Astrocyte of the cerebellum (primary cell): ENCODE data around the gene C2CD2.

Experiments
- DNase-seq: peaks from one replicate; pipeline ENCODE4 v3.0.0-alpha.2; 2011; ENCODE audit warnings: low read depth
- H3K4me3 ChIP-seq: 2 replicates; pipeline ENCODE4 v1.5.1; 2011; ENCODE audit warnings: mild to moderate bottlenecking, low read depth, low read length, moderate library complexity
- in situ Hi-C: cut with HindIII; loops from 2 replicates; pipeline ENCODE4 v1.10.0; 2017; ENCODE audit warnings: low sequenced_read_pairs
- TF ChIP-seq, protein P1 (sequence below): IDR thresholded peaks from 2 replicates; pipeline ENCODE4 v1.5.1; 2012; ENCODE audit warnings: low read length, low read depth, moderate library complexity, mild to moderate bottlenecking; ENCODE audit errors: missing control alignments

Gene C2CD2

DNA sequence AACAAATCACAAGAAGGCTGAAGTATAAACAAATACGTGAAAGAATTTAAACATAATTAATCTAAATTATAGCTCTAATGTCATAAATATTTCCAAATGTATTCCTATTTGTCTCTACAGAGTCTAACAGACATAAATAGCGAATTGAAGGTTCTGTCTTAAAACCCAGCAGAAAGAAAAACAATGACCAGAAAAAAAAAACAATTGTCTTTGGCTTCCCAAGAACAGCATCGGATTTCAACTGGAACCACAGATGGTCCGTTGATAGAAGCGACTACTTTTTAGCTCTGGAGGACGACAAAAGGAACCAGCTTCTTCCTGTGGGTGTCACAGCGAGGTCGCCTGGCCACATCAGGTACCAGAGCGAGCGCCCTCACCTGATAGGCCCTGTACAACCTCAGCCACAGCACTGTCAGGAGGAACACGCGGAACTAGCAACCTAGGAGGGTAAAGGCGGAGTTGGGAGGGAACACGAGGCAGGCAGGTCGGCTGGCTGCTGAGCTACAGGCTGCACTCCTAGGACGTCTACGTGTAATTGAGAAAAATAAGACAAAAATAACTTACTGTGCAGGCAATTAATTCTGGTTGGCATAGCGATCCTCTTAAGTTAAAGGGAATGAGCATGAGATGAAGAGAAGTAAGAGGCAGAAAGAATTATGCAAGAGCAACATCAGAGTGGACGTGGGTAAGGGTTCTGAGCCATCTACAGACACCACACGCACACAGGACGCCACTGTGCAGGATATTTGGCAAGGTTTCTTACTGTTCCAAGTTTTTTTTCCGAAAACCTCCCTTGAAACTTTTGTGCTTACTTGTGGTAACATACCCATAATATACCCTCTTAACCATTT, 58.0 kb downstream of the C2CD2 start:
- no peak overlapping the region for H3K4me3 ChIP-seq
- TF ChIP-seq, protein P1, sequence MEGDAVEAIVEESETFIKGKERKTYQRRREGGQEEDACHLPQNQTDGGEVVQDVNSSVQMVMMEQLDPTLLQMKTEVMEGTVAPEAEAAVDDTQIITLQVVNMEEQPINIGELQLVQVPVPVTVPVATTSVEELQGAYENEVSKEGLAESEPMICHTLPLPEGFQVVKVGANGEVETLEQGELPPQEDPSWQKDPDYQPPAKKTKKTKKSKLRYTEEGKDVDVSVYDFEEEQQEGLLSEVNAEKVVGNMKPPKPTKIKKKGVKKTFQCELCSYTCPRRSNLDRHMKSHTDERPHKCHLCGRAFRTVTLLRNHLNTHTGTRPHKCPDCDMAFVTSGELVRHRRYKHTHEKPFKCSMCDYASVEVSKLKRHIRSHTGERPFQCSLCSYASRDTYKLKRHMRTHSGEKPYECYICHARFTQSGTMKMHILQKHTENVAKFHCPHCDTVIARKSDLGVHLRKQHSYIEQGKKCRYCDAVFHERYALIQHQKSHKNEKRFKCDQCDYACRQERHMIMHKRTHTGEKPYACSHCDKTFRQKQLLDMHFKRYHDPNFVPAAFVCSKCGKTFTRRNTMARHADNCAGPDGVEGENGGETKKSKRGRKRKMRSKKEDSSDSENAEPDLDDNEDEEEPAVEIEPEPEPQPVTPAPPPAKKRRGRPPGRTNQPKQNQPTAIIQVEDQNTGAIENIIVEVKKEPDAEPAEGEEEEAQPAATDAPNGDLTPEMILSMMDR = no peak
- DNase-seq = no peak
- in situ Hi-C loops = no loop called here

DNA sequence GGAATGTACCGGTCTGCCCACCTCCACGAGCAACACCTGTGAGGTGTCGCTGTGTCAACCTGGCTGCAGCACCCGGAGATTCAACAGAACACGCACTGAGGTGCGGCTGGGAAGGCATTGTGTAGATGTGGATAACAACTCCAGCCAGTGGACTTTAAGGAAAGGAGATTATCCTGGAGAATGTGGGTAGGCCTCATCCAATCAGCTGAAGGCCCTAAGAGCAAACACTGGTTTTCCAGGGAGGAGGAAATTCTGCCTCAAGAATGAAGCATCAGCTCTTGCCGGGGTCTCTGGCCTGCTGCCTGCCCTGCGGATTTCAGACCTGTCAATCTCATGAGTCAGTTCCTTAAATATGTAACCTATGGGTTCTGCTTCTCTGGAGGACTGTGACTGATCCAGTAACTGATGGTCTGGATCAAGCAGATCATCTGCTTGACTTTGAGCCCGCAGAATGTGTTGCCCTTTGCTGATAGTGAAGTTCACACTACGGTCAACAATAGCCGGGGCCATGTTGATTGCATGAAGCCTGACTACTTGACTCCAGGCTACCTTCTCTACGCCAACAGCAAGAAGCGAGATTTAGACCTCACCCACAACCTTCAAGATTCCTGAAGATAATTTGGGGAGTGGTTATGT, 58.8 kb downstream of the C2CD2 start:
- TF ChIP-seq, protein P1 = no peak
- no peak overlapping the region for H3K4me3 ChIP-seq
- in situ Hi-C loops = no loop called here
- peak; percentile 84 for DNase-seq

DNA sequence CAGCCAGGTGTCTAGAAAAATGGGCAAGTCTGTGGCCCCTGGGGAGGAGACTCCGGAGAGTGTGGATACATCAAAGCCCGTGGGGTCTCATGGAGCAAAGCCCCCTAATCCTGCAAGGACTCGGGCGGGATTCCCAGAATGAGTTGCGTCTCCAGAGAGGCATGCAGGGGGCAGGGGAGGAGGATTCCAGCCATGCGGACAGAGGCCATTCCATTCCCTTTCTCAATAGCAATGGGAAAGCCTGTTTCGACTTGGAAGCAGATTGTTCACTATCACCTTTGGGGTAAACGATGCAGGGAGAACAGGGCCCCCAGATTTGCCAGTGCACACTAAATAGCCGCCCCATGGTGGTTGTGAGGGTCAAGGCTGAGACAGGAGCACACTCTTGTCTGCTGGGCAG, 59.3 kb downstream of the C2CD2 start:
- DNase-seq = no peak
- in situ Hi-C loops = no loop called here
- TF ChIP-seq, protein P1 = no peak
- H3K4me3 ChIP-seq = no peak overlapping the region

DNA sequence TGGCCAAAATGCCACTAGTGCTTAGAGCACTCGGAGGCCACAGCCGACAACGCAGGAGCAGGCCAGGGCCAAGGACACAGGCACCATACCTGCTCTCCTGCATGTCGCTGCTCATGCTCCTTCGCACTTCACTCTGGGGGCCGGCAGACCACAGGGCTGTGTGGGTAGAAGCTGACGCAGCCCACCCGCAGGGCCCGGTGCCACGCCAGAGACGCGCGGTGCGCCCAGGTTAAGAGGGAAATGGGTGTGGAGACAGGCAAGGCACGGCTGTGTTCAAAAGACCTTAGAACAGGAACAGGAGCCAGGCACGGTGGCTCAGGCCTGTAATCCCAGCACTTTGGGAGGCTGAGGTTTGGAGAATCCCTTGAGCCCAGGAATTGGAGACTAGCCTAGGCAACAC, 61.1 kb downstream of the C2CD2 start:
- H3K4me3 ChIP-seq = no peak overlapping the region
- in situ Hi-C loops = no loop called here
- no peak for DNase-seq
- TF ChIP-seq, protein P1 = no peak

DNA sequence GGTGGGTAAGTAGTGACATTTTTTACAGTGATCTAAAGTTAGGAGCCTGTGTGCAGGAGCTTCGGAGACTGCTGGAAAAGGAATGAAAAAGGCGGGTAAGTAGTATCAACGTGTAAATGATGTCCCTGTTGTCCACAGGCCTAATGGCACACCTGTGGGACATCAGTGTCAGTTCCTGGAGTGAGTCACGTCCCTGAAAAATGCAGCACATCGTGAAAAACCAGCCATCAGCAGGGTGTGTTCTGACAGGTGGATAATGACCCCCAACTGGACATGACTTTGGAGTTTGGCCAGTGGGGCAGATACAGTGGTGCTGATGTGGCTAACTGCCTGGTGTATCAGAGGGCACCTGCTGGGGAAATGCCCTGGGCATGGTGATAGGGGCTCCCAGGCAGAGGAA, 62.7 kb downstream of the C2CD2 start:
- no peak for DNase-seq
- in situ Hi-C loops = no loop called here
- TF ChIP-seq, protein P1 = no peak
- H3K4me3 ChIP-seq = no peak overlapping the region

DNA sequence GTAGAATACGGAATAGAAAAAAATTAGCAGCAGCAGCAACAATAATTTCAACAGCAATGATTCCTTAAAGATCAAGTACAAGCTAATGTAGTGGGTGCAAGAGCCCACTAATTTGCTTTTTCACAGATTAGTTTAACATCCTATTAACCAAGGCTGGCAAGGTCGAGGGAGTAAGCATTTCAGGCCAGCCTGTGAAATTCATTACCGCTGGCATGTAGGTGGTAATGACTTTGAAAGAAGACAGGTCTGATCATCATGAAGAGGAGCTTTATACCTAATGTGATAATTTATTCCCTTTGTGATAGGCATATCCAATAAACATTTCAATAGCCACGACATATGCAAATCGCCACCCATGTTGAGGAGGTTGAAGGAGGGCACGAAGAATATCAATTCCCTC, 63.5 kb downstream of the C2CD2 start:
- no peak for DNase-seq
- in situ Hi-C loops = no loop called here

More for the DNA sequence above, 63.5 kb downstream of the C2CD2 start:
- TF ChIP-seq, protein P1 = no peak
- no peak overlapping the region for H3K4me3 ChIP-seq
